Epithelial cell of esophagus (primary cell): ENCODE measurements around the gene ELL.

ENCODE experiments used
- DNase-seq: peaks from one replicate; pipeline ENCODE4 v3.0.0; 2010; ENCODE audit warnings: low read depth
- H3K4me3 ChIP-seq: 2 replicates; pipeline ENCODE4 v1.5.1; 2011; ENCODE audit warnings: mild to moderate bottlenecking, low read length, control low read depth
- TF ChIP-seq, protein P1 (sequence below): IDR thresholded peaks from 2 replicates; pipeline ENCODE4 v1.5.1; 2011; ENCODE audit warnings: low read depth, mild to moderate bottlenecking, low read length, control low read depth, inconsistent platforms; ENCODE audit not compliant: insufficient read depth; ENCODE audit errors: missing control alignments

The ELL gene

GRCh38 chr19:18501351-18501750 lies 20.5 kb downstream of the ELL start:
- no peak for DNase-seq
- TF ChIP-seq, protein P1, sequence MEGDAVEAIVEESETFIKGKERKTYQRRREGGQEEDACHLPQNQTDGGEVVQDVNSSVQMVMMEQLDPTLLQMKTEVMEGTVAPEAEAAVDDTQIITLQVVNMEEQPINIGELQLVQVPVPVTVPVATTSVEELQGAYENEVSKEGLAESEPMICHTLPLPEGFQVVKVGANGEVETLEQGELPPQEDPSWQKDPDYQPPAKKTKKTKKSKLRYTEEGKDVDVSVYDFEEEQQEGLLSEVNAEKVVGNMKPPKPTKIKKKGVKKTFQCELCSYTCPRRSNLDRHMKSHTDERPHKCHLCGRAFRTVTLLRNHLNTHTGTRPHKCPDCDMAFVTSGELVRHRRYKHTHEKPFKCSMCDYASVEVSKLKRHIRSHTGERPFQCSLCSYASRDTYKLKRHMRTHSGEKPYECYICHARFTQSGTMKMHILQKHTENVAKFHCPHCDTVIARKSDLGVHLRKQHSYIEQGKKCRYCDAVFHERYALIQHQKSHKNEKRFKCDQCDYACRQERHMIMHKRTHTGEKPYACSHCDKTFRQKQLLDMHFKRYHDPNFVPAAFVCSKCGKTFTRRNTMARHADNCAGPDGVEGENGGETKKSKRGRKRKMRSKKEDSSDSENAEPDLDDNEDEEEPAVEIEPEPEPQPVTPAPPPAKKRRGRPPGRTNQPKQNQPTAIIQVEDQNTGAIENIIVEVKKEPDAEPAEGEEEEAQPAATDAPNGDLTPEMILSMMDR, result no peak
- H3K4me3 ChIP-seq, result no peak overlapping the region

- no peak overlapping the region for H3K4me3 ChIP-seq
- DNase-seq, result no peak
These were observed 21.1 kb downstream of the ELL start for GRCh38 chr19:18500799-18501198.

DNA sequence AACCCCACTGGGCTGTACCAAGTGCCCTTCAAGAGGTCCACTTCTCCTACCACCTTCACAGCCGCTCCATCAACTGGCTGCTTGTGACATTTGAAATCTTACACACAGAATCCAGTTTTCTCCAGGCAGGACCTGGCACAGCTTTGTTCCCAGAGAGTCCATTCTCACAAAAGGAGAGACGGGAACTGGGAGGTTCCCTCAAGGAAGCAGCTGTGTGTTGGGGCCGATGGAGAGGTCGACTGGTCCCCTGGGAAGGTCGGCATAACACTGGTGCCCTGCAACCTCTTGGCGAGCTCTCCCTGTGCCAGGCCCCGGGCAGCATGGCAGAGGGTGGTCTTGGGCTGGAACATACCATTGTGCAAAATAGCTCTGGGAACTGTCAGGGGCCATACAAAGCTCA lies 21.5 kb downstream of the ELL start:
- no peak for DNase-seq
- TF ChIP-seq, protein P1, result no peak
- H3K4me3 ChIP-seq, result no peak overlapping the region

More at GRCh38 chr19:18500799-18501198, 21.1 kb downstream of the ELL start:
- TF ChIP-seq, protein P1, result no peak

DNA sequence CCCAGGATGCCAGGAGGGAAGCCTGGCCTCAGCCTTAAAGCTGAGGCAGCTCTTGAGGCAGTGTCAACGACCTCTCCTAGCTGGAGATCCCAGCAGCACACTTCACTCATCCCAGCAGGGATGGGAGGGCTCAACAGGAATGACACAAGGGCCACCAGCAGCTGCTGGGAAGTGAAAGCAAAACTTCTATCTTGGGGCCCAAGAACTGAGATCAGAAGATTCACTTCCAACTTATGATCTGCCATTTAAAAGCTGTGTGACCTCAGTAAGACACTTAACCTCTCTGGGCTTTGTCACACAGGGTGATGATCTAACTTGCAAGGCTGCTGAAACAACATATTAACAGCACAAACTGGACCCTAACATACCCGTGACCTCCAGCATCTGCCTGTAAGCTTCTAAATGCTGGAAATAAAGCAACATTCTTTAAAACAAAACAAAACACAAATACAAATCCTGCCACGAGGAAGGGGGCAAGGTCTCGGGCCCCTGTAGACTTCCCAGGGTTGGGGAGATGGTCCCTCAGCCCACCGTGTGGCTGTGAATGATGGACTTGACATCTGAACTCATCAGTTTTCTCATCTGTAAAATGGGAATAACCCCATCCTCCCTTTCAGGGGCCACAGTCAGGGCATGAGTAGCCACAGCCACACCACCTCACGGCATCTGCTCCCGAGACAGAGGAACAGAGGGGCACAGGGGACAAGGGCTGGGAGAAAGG lies 22.7 kb downstream of the ELL start:
- DNase-seq, result no peak
- no peak overlapping the region for H3K4me3 ChIP-seq
- TF ChIP-seq, protein P1, result no peak

- no peak overlapping the region for H3K4me3 ChIP-seq
- DNase-seq, result peak; percentile 88
- TF ChIP-seq, protein P1, result no peak
These were observed 25.0 kb downstream of the ELL start for GRCh38 chr19:18496980-18497256.

GRCh38 chr19:18496167-18496979 lies 25.5 kb downstream of the ELL start:
- H3K4me3 ChIP-seq, result no peak overlapping the region
- DNase-seq, result peak; percentile 94
- TF ChIP-seq, protein P1, result peak; percentile 22
